Fibroblast of lung (primary cell): ENCODE data around the gene WDR62.

Experiments
- EZH2 ChIP-seq: IDR thresholded peaks from 2 replicates; pipeline ENCODE4 v1.5.1; 2012; ENCODE audit warnings: low read length, control low read depth, mild to moderate bottlenecking; ENCODE audit errors: missing control alignments
- TF ChIP-seq, protein P1 (sequence below), 2 donors: IDR thresholded peaks in 1 of 2; conservative IDR thresholded peaks in 1 of 2; 1 replicate in 1 of 2; 2 replicates in 1 of 2; pipeline ENCODE4 v1.5.1; 2011 to 2012; ENCODE audit warnings: low read length in 2 of 2, control low read depth in 1 of 2, inconsistent platforms in 1 of 2, low read depth in 1 of 2, mild to moderate bottlenecking in 1 of 2

DNA sequence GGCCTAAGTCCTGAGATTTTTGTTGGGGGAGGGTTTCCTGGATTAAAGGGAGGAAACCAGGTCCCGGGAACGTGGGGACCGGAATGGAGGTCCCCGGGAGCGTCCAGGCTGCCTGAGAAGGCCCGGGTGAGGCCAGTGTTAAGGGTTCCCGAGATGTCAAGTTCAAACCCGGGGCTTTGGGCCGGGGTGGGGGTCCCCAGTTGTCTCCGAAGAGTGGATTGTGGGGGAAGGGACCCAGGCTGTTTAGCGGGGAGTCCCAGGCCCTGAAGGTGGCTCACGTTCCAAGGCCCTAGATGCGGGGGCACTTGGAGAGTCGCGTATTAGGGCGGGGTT lies 97.3 kb downstream of the WDR62 start:
- TF ChIP-seq EZH2 = no peak
- TF ChIP-seq, protein P1, sequence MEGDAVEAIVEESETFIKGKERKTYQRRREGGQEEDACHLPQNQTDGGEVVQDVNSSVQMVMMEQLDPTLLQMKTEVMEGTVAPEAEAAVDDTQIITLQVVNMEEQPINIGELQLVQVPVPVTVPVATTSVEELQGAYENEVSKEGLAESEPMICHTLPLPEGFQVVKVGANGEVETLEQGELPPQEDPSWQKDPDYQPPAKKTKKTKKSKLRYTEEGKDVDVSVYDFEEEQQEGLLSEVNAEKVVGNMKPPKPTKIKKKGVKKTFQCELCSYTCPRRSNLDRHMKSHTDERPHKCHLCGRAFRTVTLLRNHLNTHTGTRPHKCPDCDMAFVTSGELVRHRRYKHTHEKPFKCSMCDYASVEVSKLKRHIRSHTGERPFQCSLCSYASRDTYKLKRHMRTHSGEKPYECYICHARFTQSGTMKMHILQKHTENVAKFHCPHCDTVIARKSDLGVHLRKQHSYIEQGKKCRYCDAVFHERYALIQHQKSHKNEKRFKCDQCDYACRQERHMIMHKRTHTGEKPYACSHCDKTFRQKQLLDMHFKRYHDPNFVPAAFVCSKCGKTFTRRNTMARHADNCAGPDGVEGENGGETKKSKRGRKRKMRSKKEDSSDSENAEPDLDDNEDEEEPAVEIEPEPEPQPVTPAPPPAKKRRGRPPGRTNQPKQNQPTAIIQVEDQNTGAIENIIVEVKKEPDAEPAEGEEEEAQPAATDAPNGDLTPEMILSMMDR (conservative IDR thresholded peaks at IDR 0.05 in 1 of 2, IDR thresholded peaks at IDR 0.05 in 1 of 2; ENCODE audit: low read depth in 1 of 2, low read length in 2 of 2) = no peak
